ENCODE data around the gene GRHL3.

Gene GRHL3

DNA sequence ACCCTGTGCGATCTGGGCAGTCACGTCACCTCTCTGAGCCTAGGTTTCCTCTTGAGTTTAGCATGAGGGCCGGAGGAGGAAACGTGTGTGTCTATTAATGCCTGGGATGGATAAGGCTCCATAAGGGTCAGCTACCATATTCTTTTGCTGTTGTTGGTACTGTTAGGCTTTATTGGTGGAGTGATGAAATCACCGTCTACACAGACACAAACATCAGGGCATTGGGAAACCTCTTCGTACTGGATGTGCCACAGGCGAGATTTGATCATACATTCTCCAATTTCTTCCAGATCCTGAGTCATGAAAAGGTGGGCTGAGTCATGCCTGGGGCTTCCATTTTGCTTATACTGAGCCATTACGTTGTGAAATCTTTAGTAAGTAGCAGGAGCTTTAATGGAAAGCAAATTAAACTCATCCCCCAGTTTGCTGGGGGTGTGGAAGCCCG lies 24.9 kb upstream of the GRHL3 start:
- Histone ChIP-seq H3K9me3 (ENCODE audit: control insufficient read depth in 1 of 2, low read length in 2 of 2) (no peaks in the 10 kb centered on the region), H3K27me3 (ENCODE audit: low read depth, low read length) (no peaks in the 10 kb centered on the region), H3K4me3 (ENCODE audit: low read depth in 1 of 2, low read length in 2 of 2) (no peak overlapping the region), H3K4me1 (ENCODE audit: control insufficient read depth in 1 of 2, insufficient read depth in 2 of 2, low read length in 2 of 2) (peaks cover 8 to 9% of the 10 kb centered on the region in 2 donors), H3K27ac (ENCODE audit: low read length) (peak overlapping the region; percentile 4), H3K36me3 (ENCODE audit: control insufficient read depth in 1 of 2, insufficient read depth in 2 of 2, low read length in 2 of 2) (no peaks in the 10 kb centered on the region)

- Histone ChIP-seq H3K36me3 (ENCODE audit: control insufficient read depth in 1 of 2, insufficient read depth in 2 of 2, low read length in 2 of 2) (no peaks in the 10 kb centered on the region), H3K4me1 (ENCODE audit: control insufficient read depth in 1 of 2, insufficient read depth in 2 of 2, low read length in 2 of 2) (peaks cover 8 to 9% of the 10 kb centered on the region in 2 donors), H3K9me3 (ENCODE audit: control insufficient read depth in 1 of 2, low read length in 2 of 2) (no peaks in the 10 kb centered on the region), H3K4me3 (ENCODE audit: low read depth in 1 of 2, low read length in 2 of 2) (no peak overlapping the region), H3K27ac (ENCODE audit: low read length) (peak overlapping the region; percentile 4), H3K27me3 (ENCODE audit: low read depth, low read length) (no peaks in the 10 kb centered on the region)
These were observed 24.3 kb upstream of the GRHL3 start for GRCh38 chr1:24294716-24295371.

DNA sequence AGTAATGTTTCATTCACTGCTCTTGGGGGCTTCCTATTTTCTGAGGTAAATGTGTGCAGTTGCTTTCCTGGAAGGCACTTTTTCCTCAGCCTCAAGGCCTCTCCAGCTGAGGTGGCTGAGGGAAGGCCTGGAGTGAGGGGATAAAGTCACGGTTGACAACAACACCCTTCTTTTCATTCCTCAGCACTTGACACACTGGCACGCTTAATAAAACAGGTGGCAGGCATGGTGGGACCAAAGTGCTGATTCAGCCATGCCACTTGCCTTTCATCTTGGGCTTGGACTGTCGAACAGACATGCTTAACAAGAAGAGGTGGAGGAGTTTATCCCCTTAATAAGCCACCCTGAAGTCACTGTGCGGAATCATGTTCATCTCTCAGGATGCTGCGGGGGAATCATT lies 23.6 kb upstream of the GRHL3 start:
- Histone ChIP-seq H3K36me3 (ENCODE audit: control insufficient read depth in 1 of 2, insufficient read depth in 2 of 2, low read length in 2 of 2) (no peaks in the 10 kb centered on the region), H3K4me1 (ENCODE audit: control insufficient read depth in 1 of 2, insufficient read depth in 2 of 2, low read length in 2 of 2) (peaks cover 8 to 9% of the 10 kb centered on the region in 2 donors), H3K27ac (ENCODE audit: low read length) (no peak overlapping the region), H3K4me3 (ENCODE audit: low read depth in 1 of 2, low read length in 2 of 2) (no peak overlapping the region), H3K27me3 (ENCODE audit: low read depth, low read length) (no peaks in the 10 kb centered on the region), H3K9me3 (ENCODE audit: control insufficient read depth in 1 of 2, low read length in 2 of 2) (no peaks in the 10 kb centered on the region)

DNA sequence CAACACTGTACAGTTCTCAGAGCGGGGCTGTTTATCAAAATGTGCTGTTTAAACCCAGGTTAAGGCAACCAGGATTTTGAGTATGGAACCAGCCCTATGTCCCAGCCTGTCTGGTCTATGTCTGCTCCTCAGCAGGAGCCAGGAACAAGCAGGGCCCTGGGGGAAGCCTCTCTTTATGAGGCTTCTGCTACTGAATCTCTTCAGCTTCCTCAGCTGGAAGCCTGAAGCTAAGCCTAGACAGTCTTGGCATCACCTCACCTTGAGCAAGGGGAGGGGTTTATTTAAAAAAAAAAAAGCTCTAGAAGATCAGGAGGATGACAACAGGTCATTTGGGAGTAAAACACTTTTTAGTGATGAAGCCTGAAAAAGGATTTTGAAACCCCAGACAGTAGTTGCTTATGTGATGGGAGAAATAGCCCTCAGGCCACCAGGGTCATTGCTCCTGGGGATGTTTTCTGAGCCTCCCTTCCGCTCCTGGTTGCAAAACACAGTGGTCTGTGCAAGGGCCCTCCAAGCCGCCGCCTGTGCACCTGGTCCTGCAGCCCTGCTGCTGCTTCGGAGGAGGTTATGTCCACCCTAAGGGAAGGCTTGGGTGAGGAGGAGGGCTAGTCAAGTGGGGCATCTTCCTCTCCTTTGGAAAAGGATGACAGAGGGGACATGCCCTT lies 21.8 kb upstream of the GRHL3 start:
- H3K4me3 ChIP-seq (ENCODE audit: low read depth in 1 of 2, low read length in 2 of 2): no peak overlapping the region
- H3K27ac ChIP-seq (ENCODE audit: low read length): no peak overlapping the region
- no peaks in the 10 kb centered on the region for H3K36me3 ChIP-seq (ENCODE audit: control insufficient read depth in 1 of 2, insufficient read depth in 2 of 2, low read length in 2 of 2)
- H3K9me3 ChIP-seq (ENCODE audit: control insufficient read depth in 1 of 2, low read length in 2 of 2): no peaks in the 10 kb centered on the region
- H3K4me1 ChIP-seq (ENCODE audit: control insufficient read depth in 1 of 2, insufficient read depth in 2 of 2, low read length in 2 of 2): peaks cover 8 to 9% of the 10 kb centered on the region in 2 donors
- H3K27me3 ChIP-seq (ENCODE audit: low read depth, low read length): no peaks in the 10 kb centered on the region

DNA sequence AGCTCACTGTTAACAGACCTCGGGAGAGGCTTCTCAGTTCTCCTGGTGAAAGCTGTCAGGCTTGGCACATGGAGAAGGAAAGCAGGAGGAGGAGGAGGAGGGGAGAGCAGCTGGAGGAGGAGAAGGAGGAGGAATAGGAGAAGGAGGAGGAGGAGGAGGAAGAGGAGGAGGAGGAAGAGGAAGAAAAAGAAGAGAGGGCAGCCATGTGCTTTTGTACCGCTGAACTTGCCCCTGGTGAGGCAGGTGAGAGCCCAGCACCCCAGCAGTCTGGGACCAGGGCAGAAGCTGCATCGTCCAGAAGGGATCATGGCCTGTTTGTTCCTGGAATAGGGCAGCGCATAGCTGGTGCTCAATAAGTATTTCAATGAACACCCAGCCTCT lies 21.3 kb upstream of the GRHL3 start:
- no peaks in the 10 kb centered on the region for H3K9me3 ChIP-seq (ENCODE audit: control insufficient read depth in 1 of 2, low read length in 2 of 2)
- no peak overlapping the region for H3K4me3 ChIP-seq (ENCODE audit: low read depth in 1 of 2, low read length in 2 of 2)
- H3K4me1 ChIP-seq (ENCODE audit: control insufficient read depth in 1 of 2, insufficient read depth in 2 of 2, low read length in 2 of 2): peaks cover 8 to 9% of the 10 kb centered on the region in 2 donors
- H3K27ac ChIP-seq (ENCODE audit: low read length): no peak overlapping the region
- no peaks in the 10 kb centered on the region for H3K27me3 ChIP-seq (ENCODE audit: low read depth, low read length)
- no peaks in the 10 kb centered on the region for H3K36me3 ChIP-seq (ENCODE audit: control insufficient read depth in 1 of 2, insufficient read depth in 2 of 2, low read length in 2 of 2)

DNA sequence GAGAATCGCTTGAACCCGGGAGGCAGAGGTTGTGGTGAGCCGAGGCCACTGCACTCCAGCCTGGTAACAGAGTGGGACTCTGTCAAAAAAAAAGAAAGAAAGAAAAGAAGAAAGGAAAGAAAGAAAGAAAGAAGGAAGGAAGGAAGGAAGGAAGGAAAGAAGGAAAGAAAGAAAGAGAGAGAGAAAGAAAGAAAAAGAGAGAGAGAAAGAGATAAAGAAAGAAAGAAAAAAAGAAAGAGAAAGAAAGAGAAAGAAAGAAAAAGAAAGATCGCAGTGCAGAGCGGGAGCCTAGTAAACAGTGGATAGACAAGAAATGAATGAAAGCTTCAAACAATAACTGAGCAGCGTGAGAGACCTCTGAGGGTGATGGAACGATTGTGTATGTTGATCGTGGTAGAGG lies 20.6 kb upstream of the GRHL3 start:
- H3K36me3 ChIP-seq (ENCODE audit: control insufficient read depth in 1 of 2, insufficient read depth in 2 of 2, low read length in 2 of 2): no peaks in the 10 kb centered on the region
- no peak overlapping the region for H3K27ac ChIP-seq (ENCODE audit: low read length)
- peaks cover 8 to 9% of the 10 kb centered on the region in 2 donors for H3K4me1 ChIP-seq (ENCODE audit: control insufficient read depth in 1 of 2, insufficient read depth in 2 of 2, low read length in 2 of 2)
- no peaks in the 10 kb centered on the region for H3K27me3 ChIP-seq (ENCODE audit: low read depth, low read length)
- no peaks in the 10 kb centered on the region for H3K9me3 ChIP-seq (ENCODE audit: control insufficient read depth in 1 of 2, low read length in 2 of 2)
- no peak overlapping the region for H3K4me3 ChIP-seq (ENCODE audit: low read depth in 1 of 2, low read length in 2 of 2)

DNA sequence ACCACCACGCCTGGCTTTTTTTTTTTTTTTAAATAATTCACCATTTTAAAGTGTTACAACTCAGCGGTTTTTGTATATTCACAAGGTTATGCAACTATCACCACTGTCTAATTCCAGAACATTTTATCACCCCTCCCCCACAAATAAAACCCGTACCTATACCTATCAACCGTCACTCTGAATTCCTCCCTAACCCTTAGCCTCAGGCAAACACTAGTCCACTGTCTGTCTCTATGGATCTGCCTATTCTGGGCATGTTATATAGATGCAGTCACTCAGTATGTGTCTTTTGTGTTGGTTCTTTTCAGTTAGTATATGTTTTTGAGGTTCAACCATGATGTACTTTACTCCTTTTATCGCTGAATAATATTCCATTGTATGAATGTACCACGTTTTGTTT lies 19.3 kb upstream of the GRHL3 start:
- H3K4me1 ChIP-seq (ENCODE audit: control insufficient read depth in 1 of 2, insufficient read depth in 2 of 2, low read length in 2 of 2): peaks cover 4 to 6% of the 10 kb centered on the region in 2 donors
- H3K9me3 ChIP-seq (ENCODE audit: control insufficient read depth in 1 of 2, low read length in 2 of 2): no peaks in the 10 kb centered on the region
- H3K27me3 ChIP-seq (ENCODE audit: low read depth, low read length): no peaks in the 10 kb centered on the region
- no peaks in the 10 kb centered on the region for H3K36me3 ChIP-seq (ENCODE audit: control insufficient read depth in 1 of 2, insufficient read depth in 2 of 2, low read length in 2 of 2)
- H3K27ac ChIP-seq (ENCODE audit: low read length): no peak overlapping the region
- H3K4me3 ChIP-seq (ENCODE audit: low read depth in 1 of 2, low read length in 2 of 2): no peak overlapping the region

GRCh38 chr1:24300971-24301784 lies 18.0 kb upstream of the GRHL3 start:
- Histone ChIP-seq H3K4me3 (ENCODE audit: low read depth in 1 of 2, low read length in 2 of 2) (no peak overlapping the region), H3K36me3 (ENCODE audit: control insufficient read depth in 1 of 2, insufficient read depth in 2 of 2, low read length in 2 of 2) (no peaks in the 10 kb centered on the region), H3K4me1 (ENCODE audit: control insufficient read depth in 1 of 2, insufficient read depth in 2 of 2, low read length in 2 of 2) (no peaks in the 10 kb centered on the region), H3K27me3 (ENCODE audit: low read depth, low read length) (no peaks in the 10 kb centered on the region), H3K9me3 (ENCODE audit: control insufficient read depth in 1 of 2, low read length in 2 of 2) (no peaks in the 10 kb centered on the region), H3K27ac (ENCODE audit: low read length) (no peak overlapping the region)

GRCh38 chr1:24301785-24302175 lies 17.4 kb upstream of the GRHL3 start:
- Histone ChIP-seq H3K36me3 (ENCODE audit: control insufficient read depth in 1 of 2, insufficient read depth in 2 of 2, low read length in 2 of 2) (no peaks in the 10 kb centered on the region), H3K27ac (ENCODE audit: low read length) (no peak overlapping the region), H3K27me3 (ENCODE audit: low read depth, low read length) (no peaks in the 10 kb centered on the region), H3K9me3 (ENCODE audit: control insufficient read depth in 1 of 2, low read length in 2 of 2) (no peaks in the 10 kb centered on the region), H3K4me3 (ENCODE audit: low read depth in 1 of 2, low read length in 2 of 2) (no peak overlapping the region), H3K4me1 (ENCODE audit: control insufficient read depth in 1 of 2, insufficient read depth in 2 of 2, low read length in 2 of 2) (no peaks in the 10 kb centered on the region)

DNA sequence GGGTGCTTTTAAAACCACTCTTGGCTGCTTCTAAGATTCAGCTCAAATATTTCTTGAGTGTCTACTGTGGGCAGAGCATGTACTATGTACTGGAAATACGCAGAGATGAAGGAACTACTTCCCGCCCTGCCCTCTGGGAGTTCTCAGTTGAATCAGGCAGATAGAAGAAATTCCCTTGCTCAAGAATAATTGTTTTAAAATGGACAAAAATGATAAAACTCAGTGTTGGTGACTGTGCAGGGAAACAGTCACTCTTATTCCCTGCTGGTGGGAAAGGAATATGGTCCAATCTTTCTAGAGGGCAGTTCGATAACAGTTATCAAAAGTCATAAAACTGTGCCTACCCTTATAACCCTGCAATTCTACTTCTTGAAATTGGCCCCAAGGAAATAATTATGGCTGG lies 16.9 kb upstream of the GRHL3 start:
- Histone ChIP-seq H3K27me3 (ENCODE audit: low read depth, low read length) (no peaks in the 10 kb centered on the region), H3K27ac (ENCODE audit: low read length) (no peak overlapping the region), H3K4me1 (ENCODE audit: control insufficient read depth in 1 of 2, insufficient read depth in 2 of 2, low read length in 2 of 2) (no peaks in the 10 kb centered on the region), H3K4me3 (ENCODE audit: low read depth in 1 of 2, low read length in 2 of 2) (no peak overlapping the region), H3K36me3 (ENCODE audit: control insufficient read depth in 1 of 2, insufficient read depth in 2 of 2, low read length in 2 of 2) (no peaks in the 10 kb centered on the region), H3K9me3 (ENCODE audit: control insufficient read depth in 1 of 2, low read length in 2 of 2) (no peaks in the 10 kb centered on the region)

- Histone ChIP-seq H3K27me3 (ENCODE audit: low read depth, low read length) (no peaks in the 10 kb centered on the region), H3K9me3 (ENCODE audit: control insufficient read depth in 1 of 2, low read length in 2 of 2) (no peaks in the 10 kb centered on the region), H3K4me3 (ENCODE audit: low read depth in 1 of 2, low read length in 2 of 2) (no peak overlapping the region), H3K36me3 (ENCODE audit: control insufficient read depth in 1 of 2, insufficient read depth in 2 of 2, low read length in 2 of 2) (no peaks in the 10 kb centered on the region), H3K27ac (ENCODE audit: low read length) (no peak overlapping the region), H3K4me1 (ENCODE audit: control insufficient read depth in 1 of 2, insufficient read depth in 2 of 2, low read length in 2 of 2) (no peaks in the 10 kb centered on the region)
These were observed 15.6 kb upstream of the GRHL3 start for GRCh38 chr1:24303600-24303999.
